Breast epithelium (tissue), 4 donors: ENCODE measurements around the gene CASQ1. TPM values are rescaled to one million over a fixed set of nuclear protein-coding genes. Genes with fewer than 3 reads are reported as not detected.

Experiments used
- DNase-seq, 2 donors: peaks; one replicate each; pipeline ENCODE4 v3.0.0-alpha.2; 2019; ENCODE audit warnings: low spot score in 2 of 2
- H3K27ac ChIP-seq, 2 donors: fragments of 200-600 bp; sonication (generic) in 1 of 2; one replicate each; pipeline ENCODE4 v1.5.1; 2016 to 2019; ENCODE audit warnings: mild to moderate bottlenecking in 1 of 2
- H3K27me3 ChIP-seq, 2 donors: fragments of 200-600 bp; sonication (generic) in 1 of 2; one replicate each; pipeline versions ENCODE4 v1.5.1 to v1.6.0; 2017 to 2019; ENCODE audit warnings: control low read depth in 1 of 2, mild to moderate bottlenecking in 1 of 2
- H3K36me3 ChIP-seq: fragments of 200-600 bp; one replicate; pipeline ENCODE4 v1.5.1; 2019
- H3K4me1 ChIP-seq, 2 donors: fragments of 200-600 bp; sonication (generic); one replicate each; pipeline ENCODE4 v1.5.1; 2016 to 2019; ENCODE audit warnings: control low read depth in 1 of 2
- H3K4me3 ChIP-seq, 3 donors: fragments of 200-600 bp; sonication (generic); 1 replicate in 2 of 3; 2 replicates in 1 of 3; pipeline ENCODE4 v1.5.1; 2016 to 2019; ENCODE audit warnings: mild to moderate bottlenecking in 3 of 3, moderate library complexity in 2 of 3
- H3K9me3 ChIP-seq, 2 donors: fragments of 200-600 bp; sonication (generic) in 1 of 2; one replicate each; pipeline ENCODE4 v1.5.1; 2016 to 2019; ENCODE audit warnings: control low read depth in 1 of 2
- POLR2A ChIP-seq: fragments of 450-650 bp; IDR thresholded peaks from one replicate; pipeline ENCODE4 v1.6.1; 2016; ENCODE audit warnings: antibody characterized with exemption, mild to moderate bottlenecking, moderate library complexity
- POLR2AphosphoS5 ChIP-seq, 3 donors: sonication (generic); formaldehyde crosslinking; IDR thresholded peaks; one replicate each; pipeline ENCODE4 v1.6.1; 2017; ENCODE audit warnings: antibody characterized with exemption in 3 of 3
- intact Hi-C: fragments of 100-400 bp; cut with DNase I; formaldehyde crosslinking; loops from one replicate; pipeline ENCODE4 v1.15.1; 2023; ENCODE audit warnings: low total_unique reads
- total RNA-seq, 3 donors: library from RNA; depleted of rRNA; stranded (reverse); fragments of >200 nt; gene quantifications; one replicate each; pipeline ENCODE4 v1.1.0, GENCODE V29; 2016
- TF ChIP-seq, protein P1 (sequence below), 3 donors: fragments of 450-650 bp; IDR thresholded peaks; one replicate each; pipeline ENCODE4 v1.5.1; 2016 to 2017; ENCODE audit warnings: antibody characterized with exemption in 3 of 3, mild to moderate bottlenecking in 3 of 3, moderate library complexity in 3 of 3

Gene CASQ1
- total RNA-seq, 3 donors from 2014 or later, result 0.59 TPM; not detected in 2

DNA sequence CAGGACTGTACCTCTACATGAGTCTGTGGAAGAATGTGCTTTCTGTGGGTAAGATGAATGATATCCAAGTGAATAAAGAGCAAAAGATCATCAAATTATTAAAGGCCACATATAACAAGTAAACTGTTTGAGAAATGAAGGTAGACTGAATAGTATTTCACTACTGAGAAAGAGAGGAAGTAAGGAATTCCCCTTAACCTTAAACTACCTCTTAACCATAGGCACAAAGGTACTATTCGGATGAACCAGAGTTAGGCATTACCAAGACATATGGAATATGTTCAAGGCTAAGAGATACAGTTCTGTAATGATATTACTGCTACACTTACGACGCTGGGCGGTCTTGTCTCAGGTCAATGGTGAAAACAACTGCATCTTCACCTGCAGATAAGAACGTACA lies 46.4 kb downstream of the CASQ1 start:
- H3K27ac ChIP-seq, result no peak overlapping the region
- H3K36me3 ChIP-seq, result no peaks in the 10 kb centered on the region
- no peak overlapping the region for H3K4me3 ChIP-seq
- intact Hi-C loops, result no loop called here
- TF ChIP-seq POLR2AphosphoS5 (IDR thresholded peaks at IDR 0.05), result no peak
- TF ChIP-seq, protein P1, sequence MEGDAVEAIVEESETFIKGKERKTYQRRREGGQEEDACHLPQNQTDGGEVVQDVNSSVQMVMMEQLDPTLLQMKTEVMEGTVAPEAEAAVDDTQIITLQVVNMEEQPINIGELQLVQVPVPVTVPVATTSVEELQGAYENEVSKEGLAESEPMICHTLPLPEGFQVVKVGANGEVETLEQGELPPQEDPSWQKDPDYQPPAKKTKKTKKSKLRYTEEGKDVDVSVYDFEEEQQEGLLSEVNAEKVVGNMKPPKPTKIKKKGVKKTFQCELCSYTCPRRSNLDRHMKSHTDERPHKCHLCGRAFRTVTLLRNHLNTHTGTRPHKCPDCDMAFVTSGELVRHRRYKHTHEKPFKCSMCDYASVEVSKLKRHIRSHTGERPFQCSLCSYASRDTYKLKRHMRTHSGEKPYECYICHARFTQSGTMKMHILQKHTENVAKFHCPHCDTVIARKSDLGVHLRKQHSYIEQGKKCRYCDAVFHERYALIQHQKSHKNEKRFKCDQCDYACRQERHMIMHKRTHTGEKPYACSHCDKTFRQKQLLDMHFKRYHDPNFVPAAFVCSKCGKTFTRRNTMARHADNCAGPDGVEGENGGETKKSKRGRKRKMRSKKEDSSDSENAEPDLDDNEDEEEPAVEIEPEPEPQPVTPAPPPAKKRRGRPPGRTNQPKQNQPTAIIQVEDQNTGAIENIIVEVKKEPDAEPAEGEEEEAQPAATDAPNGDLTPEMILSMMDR (IDR thresholded peaks at IDR 0.05), result no peak
- no peaks in the 10 kb centered on the region for H3K27me3 ChIP-seq
- H3K9me3 ChIP-seq, result no peaks in the 10 kb centered on the region
- no peaks in the 10 kb centered on the region for H3K4me1 ChIP-seq
- no peak for DNase-seq

DNA sequence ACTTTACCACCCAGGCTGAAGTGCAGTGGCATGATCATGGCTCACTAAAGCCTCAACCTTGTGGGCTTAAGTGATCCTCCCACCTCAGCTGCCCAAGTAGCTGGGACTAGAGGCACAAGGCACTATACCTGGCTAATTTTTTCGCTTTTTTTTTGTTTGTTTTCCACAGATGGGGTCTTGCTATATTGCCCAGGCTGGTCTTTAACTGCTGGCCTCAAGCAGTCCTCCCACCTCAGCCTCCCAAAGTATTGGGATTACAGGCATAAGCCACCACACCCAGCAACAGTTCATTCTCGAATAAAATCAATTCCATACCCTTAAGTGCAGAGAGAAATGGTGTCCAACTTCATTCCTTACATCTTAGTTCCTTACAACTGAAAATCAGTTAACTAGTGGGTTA lies 47.2 kb downstream of the CASQ1 start:
- no peaks in the 10 kb centered on the region for H3K27me3 ChIP-seq
- intact Hi-C loops, result no loop called here
- no peak overlapping the region for H3K4me3 ChIP-seq
- TF ChIP-seq POLR2AphosphoS5 (IDR thresholded peaks at IDR 0.05), result no peak
- TF ChIP-seq, protein P1 (IDR thresholded peaks at IDR 0.05), result no peak
- no peak for DNase-seq
- no peaks in the 10 kb centered on the region for H3K4me1 ChIP-seq
- H3K27ac ChIP-seq, result no peak overlapping the region
- no peaks in the 10 kb centered on the region for H3K9me3 ChIP-seq
- no peaks in the 10 kb centered on the region for H3K36me3 ChIP-seq

DNA sequence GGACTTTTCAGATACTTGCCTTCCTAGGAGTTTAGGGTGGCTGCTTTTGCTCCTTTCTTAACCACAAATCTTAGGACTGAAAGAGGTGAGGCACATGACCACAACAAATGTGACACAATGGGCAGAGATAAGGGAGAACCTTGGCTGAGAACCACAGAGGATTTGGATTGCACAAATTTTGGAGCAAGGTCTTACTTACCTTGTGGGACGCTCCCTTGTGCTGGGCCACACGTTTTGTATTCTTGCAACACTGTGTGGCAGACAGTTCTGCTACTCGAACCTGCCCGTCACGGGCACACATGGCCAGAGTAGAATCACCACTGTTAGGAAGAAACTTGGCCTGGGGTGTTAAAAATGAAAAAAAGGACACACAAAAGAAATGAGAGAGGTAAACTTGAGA lies 48.0 kb downstream of the CASQ1 start:
- TF ChIP-seq POLR2AphosphoS5 (IDR thresholded peaks at IDR 0.05) (no peak), POLR2A (no peak)
- TF ChIP-seq, protein P1 (IDR thresholded peaks at IDR 0.05), result no peak
- no peak overlapping the region for H3K4me3 ChIP-seq
- H3K36me3 ChIP-seq, result no peaks in the 10 kb centered on the region
- no peaks in the 10 kb centered on the region for H3K27me3 ChIP-seq
- H3K4me1 ChIP-seq, result no peaks in the 10 kb centered on the region
- H3K27ac ChIP-seq, result no peak overlapping the region
- no peaks in the 10 kb centered on the region for H3K9me3 ChIP-seq
- DNase-seq, result no peak
- intact Hi-C loops, result no loop called here

DNA sequence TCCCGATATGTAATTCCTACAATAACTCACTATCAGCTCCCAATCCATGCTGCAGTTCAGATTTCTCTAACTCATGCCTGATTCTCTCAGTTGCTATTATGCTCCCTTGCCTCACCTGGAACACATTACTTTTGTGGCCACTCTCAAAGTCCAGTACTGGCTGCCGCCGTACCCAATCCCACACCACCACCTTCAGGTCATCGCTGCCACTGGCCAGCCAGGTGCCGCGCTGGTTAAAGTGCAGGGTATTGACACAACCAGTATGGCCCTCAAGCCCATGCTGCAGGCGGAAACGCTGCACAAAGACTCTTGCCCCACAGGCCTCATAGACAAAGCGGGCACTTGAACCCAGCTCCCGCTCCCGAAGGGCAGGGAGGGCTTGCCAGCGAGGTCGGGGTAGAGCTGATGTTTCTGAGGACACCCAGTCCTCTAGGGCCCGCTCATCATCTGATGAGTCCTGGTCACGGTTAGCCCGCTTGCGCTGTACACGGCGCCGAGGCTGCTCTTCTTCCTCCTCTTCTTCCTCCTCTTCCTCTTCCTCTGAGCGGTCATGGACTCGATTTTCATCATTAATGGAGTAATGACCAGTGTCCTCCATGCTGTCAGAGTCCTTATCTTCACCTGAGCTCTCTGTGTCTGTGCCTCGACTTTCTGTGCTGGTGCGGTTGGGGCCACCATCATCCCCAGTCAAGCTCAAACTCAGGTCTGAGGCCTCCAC lies 49.4 kb downstream of the CASQ1 start:
- Histone ChIP-seq H3K4me1 (no peaks in the 10 kb centered on the region), H3K36me3 (no peaks in the 10 kb centered on the region)
- TF ChIP-seq POLR2A (no peak), POLR2AphosphoS5 (IDR thresholded peaks at IDR 0.05) (no peak)
- TF ChIP-seq, protein P1 (IDR thresholded peaks at IDR 0.05), result no peak

DNA sequence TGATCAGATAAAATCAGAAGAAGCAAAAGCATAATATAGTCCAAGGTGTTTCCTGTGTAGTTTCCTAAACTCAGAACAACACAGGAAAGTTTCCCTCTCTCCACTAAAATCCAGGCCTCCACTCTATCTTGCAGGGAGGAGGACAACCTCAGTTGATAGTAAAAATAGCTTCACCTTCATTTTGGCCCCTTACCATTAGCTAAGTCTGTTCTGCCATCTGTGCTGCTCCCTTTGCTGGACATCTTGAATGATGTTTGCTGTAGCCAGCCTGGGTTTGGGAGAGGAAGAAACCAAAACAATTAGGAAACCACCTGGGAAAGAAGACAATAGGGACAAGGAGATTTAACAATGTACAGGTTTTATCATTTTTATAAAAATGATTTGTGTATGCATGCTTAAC lies 53.4 kb downstream of the CASQ1 start:
- Histone ChIP-seq H3K9me3 (no peaks in the 10 kb centered on the region), H3K36me3 (no peaks in the 10 kb centered on the region), H3K4me3 (no peak overlapping the region), H3K4me1 (no peaks in the 10 kb centered on the region), H3K27ac (no peak overlapping the region), H3K27me3 (no peaks in the 10 kb centered on the region)
- DNase-seq, result no peak
- intact Hi-C loops, result no loop called here
- TF ChIP-seq, protein P1 (IDR thresholded peaks at IDR 0.05), result no peak
- TF ChIP-seq POLR2AphosphoS5 (IDR thresholded peaks at IDR 0.05), result no peak
- TF ChIP-seq POLR2A, result no peak

More for the DNA sequence above, 49.4 kb downstream of the CASQ1 start:
- H3K27me3 ChIP-seq, result no peaks in the 10 kb centered on the region
- DNase-seq, result no peak
- no peaks in the 10 kb centered on the region for H3K9me3 ChIP-seq
- H3K4me3 ChIP-seq, result no peak overlapping the region
- H3K27ac ChIP-seq, result no peak overlapping the region
- intact Hi-C loops, result no loop called here
